Measurements from ENCODE around the gene WDR43.

WDR43 gene

DNA sequence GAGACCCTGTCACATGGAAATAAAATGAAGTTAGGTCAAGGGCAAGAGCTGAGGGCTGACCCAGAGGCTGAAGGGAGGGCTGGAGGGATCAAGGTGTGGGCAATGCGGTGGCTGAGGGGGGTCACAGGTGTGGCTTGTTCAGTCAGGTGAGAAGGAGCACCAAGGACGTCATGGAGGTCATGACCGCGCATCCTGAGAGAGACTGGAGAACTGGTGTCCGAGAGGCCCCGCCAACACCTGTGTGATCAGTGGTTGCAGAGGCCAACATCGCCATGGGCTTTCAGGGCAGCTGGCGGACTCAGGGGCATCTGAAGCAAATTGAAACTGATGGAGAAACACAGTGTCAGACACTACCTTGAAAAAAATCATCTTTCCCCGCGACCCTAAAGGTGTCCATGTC is 99.6 kb downstream of the WDR43 start:
- H3K27ac ChIP-seq (ENCODE audit: low read depth, low read length) = no peak overlapping the region

GRCh38 chr2:28994679-28995078 is 100.2 kb downstream of the WDR43 start:
- Histone ChIP-seq H3K4me1 (ENCODE audit: control insufficient read depth, insufficient read depth, low read length) (peaks cover 5% of the 10 kb centered on the region; the same call in 1 of the 2 replicates), H3K27ac (ENCODE audit: low read depth, low read length) (no peak overlapping the region), H3K27me3 (ENCODE audit: control insufficient read depth, insufficient read depth, low read length) (no peaks in the 10 kb centered on the region), H3K9me3 (ENCODE audit: control insufficient read depth, insufficient read depth, low read depth, low read length) (no peaks in the 10 kb centered on the region), H3K4me3 (ENCODE audit: low read depth, low read length) (no peak overlapping the region), H3K36me3 (ENCODE audit: control insufficient read depth, insufficient read depth, low read length) (no peaks in the 10 kb centered on the region), H3K9ac (ENCODE audit: low read length) (no peak overlapping the region)

More for the DNA sequence above, 99.6 kb downstream of the WDR43 start:
- Histone ChIP-seq H3K27me3 (ENCODE audit: control insufficient read depth, insufficient read depth, low read length) (no peaks in the 10 kb centered on the region), H3K4me3 (ENCODE audit: low read depth, low read length) (no peak overlapping the region), H3K4me1 (ENCODE audit: control insufficient read depth, insufficient read depth, low read length) (peaks cover 5% of the 10 kb centered on the region; the same call in 1 of the 2 replicates), H3K9me3 (ENCODE audit: control insufficient read depth, insufficient read depth, low read depth, low read length) (no peaks in the 10 kb centered on the region), H3K9ac (ENCODE audit: low read length) (no peak overlapping the region), H3K36me3 (ENCODE audit: control insufficient read depth, insufficient read depth, low read length) (no peaks in the 10 kb centered on the region)

DNA sequence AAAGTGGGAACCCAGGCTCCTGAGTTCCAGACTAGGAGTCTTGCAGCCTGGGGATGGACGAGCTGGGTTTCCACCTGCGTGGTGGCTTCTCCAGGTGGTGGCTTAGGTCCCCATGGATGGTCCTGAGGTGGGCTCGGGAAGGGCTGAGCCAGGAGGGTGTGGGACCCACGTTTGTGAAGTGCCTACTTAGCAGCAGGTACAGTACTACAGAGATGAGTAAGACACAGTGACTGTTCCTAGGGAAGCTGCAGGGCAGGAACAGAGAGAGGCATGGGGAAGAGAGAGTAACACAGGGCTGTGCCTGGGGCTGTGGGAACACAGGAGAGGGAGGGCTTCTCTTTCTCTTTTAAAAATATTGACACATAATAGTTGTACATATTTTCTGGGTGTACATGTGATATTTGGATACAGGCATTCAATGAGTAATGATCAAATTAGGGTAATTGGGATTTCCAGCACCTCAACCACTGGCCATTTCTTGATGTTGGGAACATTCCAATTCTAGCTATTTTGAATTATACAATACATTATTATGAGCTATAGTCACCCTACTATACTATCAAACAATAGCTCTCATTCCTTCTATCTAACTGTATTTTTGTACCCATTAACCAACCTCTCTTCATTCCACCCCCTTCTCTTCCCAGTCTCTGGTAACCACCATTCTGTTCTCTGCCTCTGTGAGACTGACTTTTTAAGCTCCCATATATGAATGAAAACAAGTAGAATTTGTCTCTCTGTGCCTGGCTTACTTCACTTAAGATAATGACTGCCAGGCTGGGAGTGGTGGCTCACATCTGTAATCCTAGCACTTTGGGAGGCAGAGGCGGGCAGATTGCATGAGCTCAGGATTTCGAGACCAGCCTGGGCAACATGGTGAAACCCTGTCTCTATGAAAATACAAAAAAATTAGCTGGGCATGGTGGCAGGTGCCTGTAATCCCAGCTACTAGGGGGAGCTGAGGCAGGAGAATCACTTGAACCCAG is 101.6 kb downstream of the WDR43 start:
- H3K27ac ChIP-seq (ENCODE audit: low read depth, low read length) = no peak overlapping the region
- no peaks in the 10 kb centered on the region for H3K27me3 ChIP-seq (ENCODE audit: control insufficient read depth, insufficient read depth, low read length)
- no peaks in the 10 kb centered on the region for H3K9me3 ChIP-seq (ENCODE audit: control insufficient read depth, insufficient read depth, low read depth, low read length)
- no peak overlapping the region for H3K4me3 ChIP-seq (ENCODE audit: low read depth, low read length)
- no peak overlapping the region for H3K9ac ChIP-seq (ENCODE audit: low read length)
- peaks cover 5% of the 10 kb centered on the region; the same call in 1 of the 2 replicates for H3K4me1 ChIP-seq (ENCODE audit: control insufficient read depth, insufficient read depth, low read length)
- no peaks in the 10 kb centered on the region for H3K36me3 ChIP-seq (ENCODE audit: control insufficient read depth, insufficient read depth, low read length)

- Histone ChIP-seq H3K9me3 (ENCODE audit: control insufficient read depth, insufficient read depth, low read depth, low read length) (no peaks in the 10 kb centered on the region), H3K27ac (ENCODE audit: low read depth, low read length) (no peak overlapping the region), H3K36me3 (ENCODE audit: control insufficient read depth, insufficient read depth, low read length) (no peaks in the 10 kb centered on the region), H3K27me3 (ENCODE audit: control insufficient read depth, insufficient read depth, low read length) (no peaks in the 10 kb centered on the region), H3K9ac (ENCODE audit: low read length) (no peak overlapping the region), H3K4me3 (ENCODE audit: low read depth, low read length) (no peak overlapping the region), H3K4me1 (ENCODE audit: control insufficient read depth, insufficient read depth, low read length) (peaks cover 5% of the 10 kb centered on the region; the same call in 1 of the 2 replicates)
Measured at GRCh38 chr2:28997237-28997846, 102.9 kb downstream of the WDR43 start.
